HG02623 (cell line): ENCODE measurements around the gene VIP.

ENCODE experiments used
- ATAC-seq: cut with Tn5 transposase; IDR thresholded peaks from one replicate; pipeline ENCODE4 v1.9.1; 2021; ENCODE audit warnings: moderate library complexity; ENCODE audit not compliant: unreplicated experiment

The VIP gene

GRCh38 chr6:152775428-152775827 is 24.8 kb downstream of the VIP start:
- no peak for ATAC-seq

DNA sequence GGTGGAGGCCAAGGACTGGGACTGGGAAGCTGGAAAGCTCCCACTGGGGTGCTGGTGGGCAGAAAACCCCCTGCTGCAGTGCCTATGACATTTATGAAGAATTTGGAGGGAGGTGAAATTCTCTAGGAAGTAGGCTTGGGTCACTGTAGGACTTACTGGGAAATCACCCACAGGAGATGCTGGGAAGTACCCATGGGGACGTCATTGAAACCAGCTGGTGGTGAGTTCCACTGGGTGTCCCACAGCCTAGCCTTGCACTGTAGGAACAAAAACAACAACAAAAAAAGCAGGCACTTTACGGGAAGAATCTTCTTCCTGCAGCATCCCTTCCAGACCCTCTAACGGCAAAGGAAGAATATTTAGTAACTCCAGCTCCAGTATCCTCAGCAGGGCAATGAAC is 26.2 kb downstream of the VIP start:
- no peak for ATAC-seq

- no peak for ATAC-seq
Observed at GRCh38 chr6:152783217-152783878, 32.8 kb downstream of the VIP start.

DNA sequence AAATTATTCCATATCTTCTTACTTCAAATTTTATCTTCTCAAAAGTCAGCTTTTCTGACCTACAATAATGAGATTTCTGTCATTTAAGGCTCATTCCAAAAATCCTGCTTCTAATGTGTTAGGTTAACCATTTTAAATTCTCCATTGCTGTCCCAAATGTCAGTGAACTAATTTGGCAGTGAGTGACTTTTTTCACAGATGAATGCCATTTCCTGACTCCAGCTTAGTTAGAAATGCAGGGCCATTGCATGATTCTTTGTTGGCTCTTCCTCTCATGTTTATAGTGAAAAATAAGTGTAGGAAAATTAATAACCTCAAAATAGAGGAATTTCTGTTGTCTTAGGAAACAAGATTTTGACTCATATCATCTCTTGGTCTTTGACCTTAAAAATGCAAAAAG is 44.1 kb downstream of the VIP start:
- no peak for ATAC-seq

DNA sequence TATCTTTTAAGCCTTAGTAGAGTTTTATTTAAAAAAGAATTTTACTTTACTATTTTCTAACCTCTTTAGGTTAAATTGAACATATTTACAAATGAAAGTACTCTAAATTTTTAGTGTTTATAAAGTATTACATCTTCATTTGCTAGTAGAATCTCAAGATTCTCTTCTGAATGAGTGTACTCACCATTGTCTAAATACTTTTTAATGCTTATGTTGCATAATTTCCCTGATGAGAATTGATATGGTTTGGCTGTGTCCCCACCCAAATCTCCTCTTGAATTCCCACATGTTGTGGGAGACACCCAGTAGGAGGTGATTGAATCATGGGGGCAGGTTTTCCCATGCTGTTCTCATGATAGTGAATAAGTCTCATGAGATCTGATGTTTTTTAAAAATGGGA is 53.6 kb downstream of the VIP start:
- no peak for ATAC-seq
